Renal cortex interstitium (tissue), 11 donors: Measurements from ENCODE around the gene FAM83F. TPM values are rescaled to one million over a fixed set of nuclear protein-coding genes. Genes with fewer than 3 reads are reported as not detected.

Experiments
- DNase-seq, 11 donors: peaks; one replicate each; pipeline ENCODE4 v3.0.0-alpha.2; 2013; ENCODE audit warnings: low read depth in 9 of 11, low spot score in 4 of 11; ENCODE audit errors: extremely low read depth in 1 of 11
- polyA plus RNA-seq, 3 donors: library from polyadenylated mRNA; unstranded; fragments of 120-200 nt; gene quantifications; one replicate each; pipeline ENCODE4 v1.2.1, GENCODE V29; 2013; ENCODE audit not compliant: insufficient read length in 3 of 3

Gene FAM83F
- polyA plus RNA-seq, 3 donors: 1.4 to 2.7 (median 2.4) TPM

DNA sequence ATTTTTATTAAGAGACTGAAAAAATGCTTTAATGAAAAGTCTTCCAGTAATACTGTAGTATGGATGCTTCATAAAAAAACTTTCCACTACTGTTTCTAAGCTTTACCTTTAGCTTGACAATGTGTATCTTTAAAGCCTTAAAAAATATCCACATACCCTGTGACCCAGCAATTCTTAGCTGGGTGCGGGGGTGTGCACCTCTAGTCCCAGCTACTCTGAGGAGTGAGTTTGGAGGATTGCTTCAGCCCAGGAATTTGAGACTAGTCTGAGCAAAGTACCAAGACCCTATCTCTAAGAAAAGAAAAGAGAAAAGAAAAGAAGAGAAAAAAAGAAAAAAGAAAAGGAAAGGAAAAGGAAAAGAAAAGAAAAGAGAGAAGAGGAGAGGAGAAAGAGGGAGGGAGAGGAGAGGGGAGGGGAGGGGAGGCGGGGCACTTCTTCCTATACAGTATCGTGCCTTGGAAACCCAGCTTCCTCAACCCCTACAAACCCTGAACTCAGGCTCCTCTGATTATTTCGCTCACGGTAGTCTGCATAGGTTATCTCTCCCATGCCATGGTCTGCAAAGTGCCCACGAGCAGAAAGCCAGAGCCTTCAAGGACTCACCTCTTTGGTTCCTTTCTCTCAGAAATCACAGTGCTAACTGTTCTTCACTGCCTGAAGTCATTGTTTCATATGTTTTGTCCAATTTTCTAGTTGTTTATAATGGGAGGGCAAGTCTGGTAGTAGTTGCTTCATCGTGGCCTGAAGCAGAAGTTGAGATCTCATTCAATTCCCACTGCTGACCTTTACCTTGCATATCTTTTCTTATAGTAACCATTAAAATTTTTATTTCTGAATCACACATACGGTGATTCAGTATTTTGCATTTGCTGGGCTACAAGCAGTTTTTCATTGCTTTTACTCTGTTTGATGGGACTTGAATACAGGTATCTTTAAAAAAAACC lies 82.2 kb downstream of the FAM83F start:
- DNase-seq: no peak

DNA sequence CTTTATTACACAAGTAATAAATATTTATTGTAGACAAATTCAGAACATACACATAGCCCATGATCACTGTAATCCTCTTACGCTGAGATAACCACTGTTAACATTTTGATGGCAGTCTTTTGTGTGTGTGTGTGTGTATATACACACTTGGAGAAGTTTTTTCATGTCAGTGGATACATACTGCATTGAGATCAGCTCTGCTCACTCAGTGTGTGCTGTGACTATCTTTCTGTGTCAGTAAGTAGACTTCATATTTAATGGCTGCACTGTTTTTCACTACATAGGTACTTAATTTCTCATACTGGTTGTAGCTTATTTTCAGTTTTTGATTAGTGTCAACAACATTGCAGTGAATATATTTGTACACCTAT lies 82.9 kb downstream of the FAM83F start:
- no peak for DNase-seq

DNA sequence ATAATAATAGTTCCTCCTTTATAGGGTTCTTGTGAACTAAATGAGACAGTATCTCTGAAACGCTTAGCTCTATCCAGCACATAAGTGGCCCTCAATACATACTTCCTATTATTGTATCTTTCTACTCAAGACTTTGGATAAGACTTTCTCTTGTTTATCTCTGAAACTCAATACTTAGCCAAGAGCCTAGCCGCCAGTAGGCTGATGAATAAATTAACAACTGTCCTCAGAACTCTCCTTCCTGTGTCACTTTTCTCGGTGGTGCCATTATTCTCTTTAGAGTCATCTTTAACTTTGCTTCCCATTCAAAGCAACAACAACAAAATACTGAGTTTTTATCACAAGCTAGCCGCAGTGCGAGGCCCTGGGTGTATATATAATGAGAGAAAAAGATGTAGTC lies 86.9 kb downstream of the FAM83F start:
- no peak for DNase-seq

DNA sequence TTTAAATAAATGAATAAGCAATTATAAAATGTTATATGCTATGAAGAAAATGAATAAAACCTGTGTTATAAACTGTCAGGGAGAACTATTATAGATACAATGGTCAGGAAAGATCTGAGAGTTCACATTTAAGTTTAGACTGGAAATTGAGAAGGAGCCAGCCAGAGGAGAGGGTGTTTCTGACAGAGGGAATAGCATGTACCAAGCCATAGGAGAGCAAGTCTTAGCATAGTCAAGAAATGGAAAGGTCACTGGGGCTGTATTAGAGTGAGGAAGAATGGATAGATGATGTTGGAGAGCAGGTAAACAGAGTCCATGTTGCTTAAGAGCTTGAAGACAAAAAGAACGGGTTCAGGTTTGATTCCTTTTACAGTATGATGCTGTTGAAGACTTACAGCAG lies 87.4 kb downstream of the FAM83F start:
- no peak for DNase-seq

DNA sequence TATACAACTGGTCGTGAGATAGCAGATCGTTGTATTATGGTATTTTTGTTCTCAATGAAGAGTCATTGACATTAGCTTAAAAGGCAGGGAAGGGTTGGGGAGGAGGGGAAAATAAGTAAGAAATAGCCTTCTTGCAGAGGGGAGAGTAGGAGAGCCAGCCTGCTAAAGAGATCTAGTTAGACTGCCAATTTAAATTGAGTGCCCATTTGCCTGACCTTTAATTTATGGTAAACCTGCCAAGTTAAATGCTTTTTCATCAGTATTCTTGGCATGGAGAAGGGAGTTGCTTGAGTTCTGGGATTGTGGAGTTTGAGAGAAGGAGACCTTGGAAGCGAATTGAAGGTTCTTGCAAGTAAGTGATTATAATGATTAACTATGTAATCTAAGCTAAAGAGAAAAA lies 89.0 kb downstream of the FAM83F start:
- no peak for DNase-seq

DNA sequence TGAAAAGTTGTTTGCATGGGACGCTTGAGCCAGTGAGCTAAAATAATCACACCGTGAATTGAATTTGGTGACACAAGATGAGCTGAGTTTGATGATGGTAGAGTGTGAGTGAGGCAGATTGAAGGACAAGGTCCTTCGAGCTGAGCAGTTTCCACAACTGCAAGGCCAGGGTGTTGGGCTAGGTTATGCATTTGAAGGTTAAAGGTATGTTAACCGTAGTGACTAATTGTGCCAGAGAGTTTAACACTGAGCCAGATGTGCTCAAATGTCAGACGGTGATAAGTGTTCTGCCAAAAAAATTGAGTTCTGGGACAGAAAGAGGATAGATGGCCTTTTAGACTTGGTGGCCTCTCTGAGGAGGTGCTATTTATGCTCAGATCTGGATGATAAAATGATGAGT lies 89.5 kb downstream of the FAM83F start:
- no peak for DNase-seq

DNA sequence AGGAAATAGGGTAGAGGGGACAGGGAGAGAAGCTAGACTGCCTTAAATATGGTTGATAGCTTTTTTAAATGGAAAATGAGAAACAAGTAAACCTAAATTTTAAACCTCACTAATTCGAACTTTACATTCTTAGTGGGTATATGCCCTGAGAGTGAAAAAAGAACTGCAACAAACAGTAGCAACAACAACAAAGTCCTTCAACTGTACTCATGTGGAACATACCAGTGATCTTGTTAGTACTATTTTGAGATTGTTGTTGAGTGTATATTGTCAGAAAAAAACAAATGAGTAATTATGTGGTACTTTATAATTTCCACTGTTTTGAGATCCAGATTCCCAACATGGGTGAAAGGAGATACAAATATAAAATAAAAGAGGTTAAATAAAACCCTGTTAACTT lies 94.1 kb downstream of the FAM83F start:
- no peak for DNase-seq

Other genes with a start within 250 kb of the FAM83F start
- gene ENTHD1, start 101.2 kb upstream of the FAM83F start, polyA plus RNA-seq: not detected
- gene GRAP2, start 93.9 kb upstream of the FAM83F start, polyA plus RNA-seq: 1 to 10 TPM in 2 of 3 donors, under 1 TPM in 1; 0.61 to 1.3 (median 1.1) TPM
- under 1 TPM; 0.14 to 0.20 (median 0.15) TPM for gene TMA7B, start 34.6 kb upstream of the FAM83F start, polyA plus RNA-seq
- 10 to 100 TPM; 12.2 to 15.7 (median 13.9) TPM for gene TNRC6B, start 183.0 kb downstream of the FAM83F start, polyA plus RNA-seq